GM18519 (cell line): ENCODE results near the gene KCNAB1.

Source experiments
- ATAC-seq: cut with Tn5 transposase; IDR thresholded peaks from one replicate; pipeline ENCODE4 v1.9.1; 2021; ENCODE audit warnings: mild to moderate bottlenecking, moderate library complexity; ENCODE audit not compliant: unreplicated experiment, low FRiP score

KCNAB1 gene

DNA sequence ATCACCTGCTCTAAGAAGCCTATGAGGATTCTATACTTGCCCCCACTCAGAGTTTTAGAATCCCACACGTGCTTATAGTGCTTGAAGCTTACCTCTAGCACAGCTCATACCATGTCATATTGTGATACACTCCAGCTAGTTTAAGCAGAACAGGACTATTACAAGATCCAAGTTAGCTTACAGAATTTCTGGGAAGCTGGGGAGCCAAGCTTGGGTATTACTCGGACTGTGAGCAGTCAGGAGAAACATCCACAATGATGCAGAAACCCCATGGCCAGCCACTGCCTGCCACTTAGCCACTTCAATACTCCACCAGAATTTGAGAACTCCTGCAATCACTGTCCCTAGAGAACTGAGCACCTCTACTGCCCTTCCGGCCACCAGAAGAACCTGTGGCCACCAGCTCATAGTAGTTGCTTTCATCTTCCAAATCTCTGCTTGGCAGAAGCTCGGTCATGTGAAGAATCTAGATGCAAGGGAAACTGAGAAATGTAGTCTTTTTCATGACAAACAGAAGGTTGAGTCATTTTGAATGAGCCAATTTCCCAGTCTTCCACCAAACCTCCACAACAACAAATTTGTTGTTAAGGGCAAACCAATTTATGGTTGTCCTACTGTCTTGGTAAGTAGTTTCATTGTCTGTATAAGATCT lies 462.3 kb downstream of the KCNAB1 start:
- peak; percentile 48 for ATAC-seq

GRCh38 chr3:156583469-156583868 lies 463.1 kb downstream of the KCNAB1 start:
- no peak for ATAC-seq

- no peak for ATAC-seq
These were observed 466.8 kb downstream of the KCNAB1 start for GRCh38 chr3:156586905-156587759.

GRCh38 chr3:156587760-156588069 lies 467.3 kb downstream of the KCNAB1 start:
- no peak for ATAC-seq
